GM12892 (cell line): ENCODE measurements around the gene CFL1.

Experiments
- POLR2A ChIP-seq: IDR thresholded peaks from 2 replicates; pipeline ENCODE4 v1.6.1; 2011; ENCODE audit warnings: low read depth, low read length, control low read depth
- TAF1 ChIP-seq: IDR thresholded peaks from 2 replicates; pipeline ENCODE4 v1.6.1; 2011; ENCODE audit warnings: low read depth, mild to moderate bottlenecking, control low read depth, low read length, borderline replicate concordance

DNA sequence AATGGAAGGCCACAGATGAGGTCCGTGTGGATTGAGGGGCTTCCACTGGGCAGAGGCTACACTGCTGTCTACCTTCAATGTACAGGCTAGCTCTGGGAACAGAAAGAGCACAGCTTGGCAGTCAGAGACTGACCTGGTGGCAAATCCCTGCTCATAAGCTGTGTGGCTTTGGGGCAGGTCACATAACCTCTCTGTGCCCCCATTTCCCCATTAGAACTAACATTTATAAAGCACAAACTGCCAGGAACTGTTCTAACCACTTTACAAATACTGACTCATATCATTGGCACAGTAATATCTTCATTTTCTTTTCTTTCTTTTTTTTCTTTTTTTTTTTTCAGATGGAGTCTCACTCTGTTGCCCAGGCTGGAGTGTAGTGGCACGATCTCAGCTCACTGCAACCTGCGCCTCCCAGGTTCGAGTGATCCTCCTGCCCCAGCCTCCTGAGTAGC lies 39.1 kb upstream of the CFL1 start:
- TF ChIP-seq TAF1: no peak
- no peak for TF ChIP-seq POLR2A
